GM18498 (cell line): Measurements from ENCODE around the gene LHX6.
A peak's percentile ranks its signal among the peaks of the same experiment; 100 is the strongest.

ENCODE experiments used
- ATAC-seq: cut with Tn5 transposase; IDR thresholded peaks from one replicate; pipeline ENCODE4 v1.9.1; 2021; ENCODE audit warnings: mild to moderate bottlenecking, moderate library complexity; ENCODE audit not compliant: unreplicated experiment

The LHX6 gene

GRCh38 chr9:122192914-122193525 lies 35.7 kb downstream of the LHX6 start:
- no peak for ATAC-seq

DNA sequence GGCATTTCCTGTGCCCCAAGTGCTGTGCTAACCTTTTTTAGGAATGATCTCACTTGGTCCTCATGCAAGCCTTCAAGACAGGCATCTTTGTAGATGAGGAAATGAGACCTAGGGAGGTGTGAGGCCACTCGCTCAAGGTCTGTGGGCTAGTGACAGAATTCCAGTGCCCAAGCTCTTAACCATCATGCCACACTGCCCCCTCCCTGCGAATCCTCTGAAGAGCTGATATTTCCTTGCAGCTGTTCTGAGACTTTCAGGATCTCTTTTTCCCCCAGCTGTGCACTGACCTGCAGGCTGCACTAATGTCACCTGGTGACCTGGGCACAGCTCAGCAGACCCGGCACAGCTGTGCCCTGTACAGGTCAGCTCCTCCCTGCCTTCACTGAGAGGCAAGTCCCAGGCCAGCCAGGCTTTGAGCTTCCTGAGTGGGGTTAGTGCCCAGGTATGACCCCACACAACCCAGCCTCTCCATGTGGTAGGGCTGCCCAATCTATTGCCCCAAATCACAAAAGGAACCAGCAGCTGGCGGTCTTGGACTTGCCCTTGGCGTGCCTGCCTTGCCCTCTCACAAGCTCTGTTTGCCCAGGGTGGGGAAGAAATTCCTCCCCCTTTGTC lies 36.4 kb downstream of the LHX6 start:
- ATAC-seq = no peak

- ATAC-seq = no peak
Measured at GRCh38 chr9:122191584-122191983, 37.2 kb downstream of the LHX6 start.

- ATAC-seq = no peak
Measured at GRCh38 chr9:122190597-122191381, 38.0 kb downstream of the LHX6 start.

DNA sequence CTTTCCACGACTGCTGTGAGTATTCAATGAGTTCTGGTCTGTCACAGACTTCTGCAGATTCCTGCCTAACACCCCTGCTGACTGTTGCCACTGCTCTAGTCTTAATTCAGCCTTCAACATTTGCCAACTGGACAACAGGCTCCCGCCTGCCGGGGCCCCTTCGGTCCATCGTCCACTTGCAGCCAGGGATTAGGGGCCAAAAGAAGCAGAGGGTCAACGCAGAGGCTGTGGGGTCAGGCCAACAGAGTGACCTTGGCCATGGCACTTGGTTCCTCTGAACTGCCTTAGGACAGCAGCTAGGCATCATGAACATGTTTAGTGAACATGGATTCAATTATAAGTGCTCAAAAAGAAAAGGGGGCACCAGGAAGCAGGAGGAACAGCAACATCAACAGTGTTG lies 40.4 kb downstream of the LHX6 start:
- ATAC-seq = no peak

GRCh38 chr9:122186777-122187470 lies 41.8 kb downstream of the LHX6 start:
- ATAC-seq = no peak

DNA sequence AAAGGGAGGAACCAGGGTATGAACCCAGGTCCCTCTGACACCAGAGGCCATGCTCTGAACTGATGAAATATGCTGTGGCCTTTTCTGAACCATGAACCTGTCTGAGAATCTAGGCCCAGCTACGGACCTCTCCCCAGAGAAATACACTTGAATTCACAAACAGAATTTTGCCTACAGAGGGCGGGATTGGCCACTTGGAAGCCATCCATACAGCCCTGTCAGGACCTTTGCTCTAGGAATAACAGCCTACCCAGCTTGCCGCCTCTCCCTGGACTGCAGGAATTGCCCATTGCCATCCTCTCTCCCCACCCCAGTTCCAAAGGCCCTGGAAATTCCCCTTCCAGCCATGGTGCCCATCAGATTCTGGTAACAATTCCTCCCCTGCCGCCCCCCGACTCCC lies 42.5 kb downstream of the LHX6 start:
- no peak for ATAC-seq

- ATAC-seq = no peak
Measured at GRCh38 chr9:122184551-122184950, 44.2 kb downstream of the LHX6 start.

GRCh38 chr9:122183501-122183900 lies 45.3 kb downstream of the LHX6 start:
- ATAC-seq = no peak

DNA sequence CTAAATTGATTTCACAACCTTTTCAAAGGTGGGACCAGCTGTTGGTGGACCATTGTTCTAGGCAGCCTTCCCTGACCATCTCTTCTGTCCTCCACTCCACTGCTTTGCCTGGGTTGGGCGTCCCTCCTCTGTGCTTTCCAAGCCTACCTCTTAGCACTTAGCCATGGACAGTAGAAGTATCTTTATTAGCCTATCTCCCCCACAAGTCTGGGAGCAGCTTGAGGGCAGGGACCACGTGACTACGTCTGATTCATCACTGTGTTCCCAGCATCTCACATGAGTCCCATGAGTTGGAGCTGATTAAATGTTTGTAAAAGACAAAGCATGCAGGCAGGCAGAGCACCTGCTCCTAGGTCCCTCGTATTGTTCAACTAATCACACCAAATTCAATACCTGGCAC lies 48.1 kb downstream of the LHX6 start:
- no peak for ATAC-seq

GRCh38 chr9:122179690-122180074 lies 49.1 kb downstream of the LHX6 start:
- ATAC-seq = no peak

DNA sequence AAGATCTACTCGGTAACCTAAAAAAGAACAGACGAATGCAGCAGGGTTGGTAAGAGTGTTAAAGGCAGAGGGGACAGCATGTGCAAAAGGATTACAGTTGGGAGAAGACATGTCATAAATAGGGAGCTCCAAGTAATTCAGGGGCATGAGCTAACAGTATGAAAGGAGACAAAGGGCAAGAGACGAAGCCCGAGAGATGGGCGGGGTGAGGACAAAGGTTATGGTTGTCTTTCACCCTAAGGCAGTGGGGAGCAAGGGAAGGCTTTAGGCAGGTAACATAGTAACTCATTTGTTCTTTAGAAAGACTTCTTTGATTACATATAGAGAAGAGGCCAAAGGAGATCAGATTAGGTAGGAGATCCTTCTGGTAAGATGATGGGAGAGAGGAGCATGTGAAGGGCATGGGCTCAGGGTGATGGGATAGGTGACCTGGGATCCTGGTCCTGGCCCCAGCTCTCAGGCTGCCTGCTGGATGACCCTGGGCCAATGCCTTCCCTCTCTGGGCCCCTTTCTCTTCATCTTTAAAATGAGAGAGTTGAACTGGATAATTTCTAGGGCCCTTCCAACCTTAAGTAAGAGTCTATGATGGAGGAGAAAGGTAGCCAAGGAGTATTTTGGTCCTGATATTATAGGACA lies 49.6 kb downstream of the LHX6 start:
- ATAC-seq = no peak

GRCh38 chr9:122176916-122177315 lies 51.8 kb downstream of the LHX6 start:
- ATAC-seq = no peak

DNA sequence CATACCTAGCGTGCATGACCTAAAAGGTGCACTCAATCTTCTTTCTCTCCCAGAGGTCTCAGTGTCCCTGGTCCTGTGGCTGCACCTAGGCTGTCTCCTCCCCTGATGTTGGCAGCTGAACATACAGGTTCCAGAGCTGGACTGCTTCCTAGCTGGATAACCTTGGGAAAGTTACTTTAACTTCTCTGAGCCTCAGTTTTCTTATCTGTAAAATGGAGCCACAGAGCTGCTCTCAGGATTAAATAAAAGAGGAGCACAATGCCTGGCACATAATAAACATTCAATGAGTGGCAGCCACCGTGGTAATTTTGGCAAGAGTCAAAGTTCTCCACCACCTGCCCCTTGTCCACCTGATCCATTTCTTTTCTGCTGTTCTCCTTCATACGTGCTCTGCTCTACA lies 55.1 kb downstream of the LHX6 start:
- no peak for ATAC-seq

GRCh38 chr9:122172131-122172530 lies 56.6 kb downstream of the LHX6 start:
- ATAC-seq = no peak

DNA sequence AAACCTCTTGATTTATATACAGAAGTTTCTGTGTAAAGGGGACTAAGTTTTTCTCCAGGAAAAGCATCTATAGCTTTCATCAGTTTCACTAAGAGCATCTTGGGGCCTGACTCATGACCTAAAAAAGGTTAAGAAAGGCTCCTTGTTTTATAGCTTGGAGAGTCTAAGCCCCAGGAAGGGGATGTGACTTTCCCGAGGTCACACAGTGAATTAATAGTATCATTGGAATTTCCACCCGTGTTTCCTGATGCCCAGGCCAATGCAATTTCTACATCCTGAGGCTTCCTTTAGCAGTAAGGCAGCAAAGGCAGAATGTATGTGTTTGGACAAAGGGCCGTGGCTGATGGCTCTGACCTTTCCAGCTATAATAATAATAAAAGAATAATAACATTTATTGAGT lies 60.4 kb downstream of the LHX6 start:
- ATAC-seq = no peak

DNA sequence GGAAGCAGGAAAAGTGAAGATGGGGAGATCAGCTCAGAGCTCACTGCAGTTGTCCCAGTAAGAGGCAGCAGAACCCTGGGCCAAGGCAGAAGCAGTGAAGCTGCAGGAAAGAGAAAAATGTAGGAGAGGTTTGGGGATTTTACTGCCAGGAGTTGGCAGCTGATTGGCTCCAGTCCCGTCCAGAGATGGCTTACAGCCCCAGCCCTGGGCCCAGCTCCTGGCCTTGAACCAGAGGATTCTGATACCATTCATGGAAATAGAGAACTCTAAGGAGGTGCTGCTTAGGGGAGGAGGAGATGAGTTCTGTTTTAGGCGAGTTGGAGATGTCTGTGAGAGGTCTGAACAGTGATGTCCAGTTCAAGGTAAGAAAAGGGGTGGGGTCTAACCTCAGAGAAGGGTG lies 64.5 kb downstream of the LHX6 start:
- no peak for ATAC-seq

- ATAC-seq = no peak
Measured at GRCh38 chr9:122162415-122162814, 66.3 kb downstream of the LHX6 start.

GRCh38 chr9:122159925-122160246 lies 68.9 kb downstream of the LHX6 start:
- no peak for ATAC-seq

- peak; percentile 93 for ATAC-seq
Measured at GRCh38 chr9:122159026-122159924, 69.5 kb downstream of the LHX6 start, which contains the start of the genes MORN5 and NDUFA8. Gene MORN5, plus strand, starts transcription at chr9:122159908. Its CDS starts 65 bp downstream, at chr9:122159973. Gene NDUFA8, minus strand, starts transcription at chr9:122159779. Its CDS starts 102 bp downstream, at chr9:122159677.
